ENCODE measurements around the gene BIRC2.

DNA sequence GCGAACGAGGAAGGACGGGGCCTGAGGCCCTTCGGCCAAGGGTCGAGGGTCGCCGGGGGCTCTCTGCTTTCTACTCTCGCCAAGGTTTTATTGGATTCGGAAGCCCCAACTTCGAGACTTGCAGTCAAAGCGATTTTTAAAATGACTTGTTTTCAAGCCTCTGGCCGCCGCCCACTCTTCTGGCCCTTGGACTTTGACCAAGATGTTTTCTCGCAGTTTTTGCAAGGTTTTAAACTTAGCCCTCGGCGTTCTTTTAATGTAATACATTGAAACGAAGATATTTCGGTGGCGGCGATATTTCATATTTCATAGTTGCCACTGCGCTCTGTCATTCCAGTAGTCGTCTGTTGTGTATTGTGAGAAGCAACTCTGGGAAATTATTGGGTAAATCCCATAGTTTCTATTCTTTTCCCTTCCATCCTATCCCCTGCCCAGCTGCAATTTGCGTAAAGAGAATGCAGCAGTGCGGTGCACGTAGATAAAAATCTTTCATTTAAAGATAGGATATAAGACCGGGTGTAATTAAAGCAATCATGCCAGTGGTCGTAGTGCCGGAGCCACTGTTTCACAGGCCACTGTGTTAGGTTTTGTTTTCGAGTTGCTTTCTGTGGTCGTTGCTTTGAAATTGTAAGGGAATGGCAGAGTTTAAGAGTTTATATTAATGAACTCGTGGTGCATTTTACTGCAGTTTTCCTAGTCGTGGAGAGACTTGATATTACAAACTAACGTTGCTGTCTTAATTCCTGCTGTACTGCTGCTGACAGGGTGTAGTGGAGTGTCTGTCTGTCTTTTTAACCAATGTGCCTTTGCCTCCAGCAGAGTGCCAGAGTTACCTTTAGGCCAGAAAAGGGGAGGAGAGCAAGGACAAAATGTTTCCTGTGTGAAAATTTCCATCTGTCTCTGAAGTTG lies 702 bp downstream of the BIRC2 start:
- TF ChIP-seq CTCF (IDR thresholded peaks at IDR 0.05; ENCODE audit: low read depth, low read length), result no peak
- TF ChIP-seq, protein P1, sequence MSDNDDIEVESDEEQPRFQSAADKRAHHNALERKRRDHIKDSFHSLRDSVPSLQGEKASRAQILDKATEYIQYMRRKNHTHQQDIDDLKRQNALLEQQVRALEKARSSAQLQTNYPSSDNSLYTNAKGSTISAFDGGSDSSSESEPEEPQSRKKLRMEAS (IDR thresholded peaks at IDR 0.05; ENCODE audit: low read depth, low read length), result peak; percentile 34
- no peak for TF ChIP-seq POLR2A (IDR thresholded peaks at IDR 0.05; ENCODE audit: extremely low read depth, insufficient read length)
- TF ChIP-seq MYC (IDR thresholded peaks at IDR 0.05; ENCODE audit: low read depth, low read length), result no peak

Measured in NB4 (cell line).